NCI-H345 treated with DMSO at 0.1 percent for 48 hours (cell line): ENCODE data around the gene ZCCHC24.

ENCODE experiments used
- DNase-seq: peaks from one replicate; lab custom pipeline; 2025; ENCODE audit not compliant: unreplicated experiment; lab: John Stamatoyannopoulos, UW

Gene ZCCHC24

GRCh38 chr10:79412516-79412915, 32.9 kb downstream of the ZCCHC24 start:
- DNase-seq = no peak

GRCh38 chr10:79411546-79412495, 33.6 kb downstream of the ZCCHC24 start:
- no peak for DNase-seq

- DNase-seq = no peak
Observed at GRCh38 chr10:79410315-79411094, 34.9 kb downstream of the ZCCHC24 start.

GRCh38 chr10:79409726-79410085, 35.7 kb downstream of the ZCCHC24 start:
- no peak for DNase-seq

- no peak for DNase-seq
Observed at GRCh38 chr10:79409038-79409725, 36.2 kb downstream of the ZCCHC24 start.

GRCh38 chr10:79407811-79408795, 37.3 kb downstream of the ZCCHC24 start:
- no peak for DNase-seq

- no peak for DNase-seq
Observed at GRCh38 chr10:79407423-79407796, 38.0 kb downstream of the ZCCHC24 start.

GRCh38 chr10:79406683-79407422, 38.6 kb downstream of the ZCCHC24 start:
- DNase-seq = no peak

- no peak for DNase-seq
Observed at GRCh38 chr10:79405995-79406515, 39.4 kb downstream of the ZCCHC24 start.

- DNase-seq = no peak
Observed at GRCh38 chr10:79405221-79405994, 40.0 kb downstream of the ZCCHC24 start.

- no peak for DNase-seq
Observed at GRCh38 chr10:79404690-79405131, 40.7 kb downstream of the ZCCHC24 start.

- no peak for DNase-seq
Observed at GRCh38 chr10:79404231-79404609, 41.2 kb downstream of the ZCCHC24 start.

GRCh38 chr10:79403441-79404230, 41.8 kb downstream of the ZCCHC24 start:
- DNase-seq = no peak

GRCh38 chr10:79402951-79403350, 42.5 kb downstream of the ZCCHC24 start:
- DNase-seq = no peak

- no peak for DNase-seq
Observed at GRCh38 chr10:79402625-79402946, 42.8 kb downstream of the ZCCHC24 start.

GRCh38 chr10:79401015-79401921, 44.2 kb downstream of the ZCCHC24 start:
- DNase-seq = no peak
